Thymus (tissue), 11 donors: ENCODE measurements around the gene MTUS2. TPM values are rescaled to one million over a fixed set of nuclear protein-coding genes. Genes with fewer than 3 reads are reported as not detected.

ENCODE experiments used
- DNase-seq, 9 donors: peaks; one replicate each; pipeline ENCODE4 v3.0.0-alpha.2; 2013; ENCODE audit warnings: low spot score in 9 of 9, low read depth in 6 of 9, missing footprints in 1 of 9
- H3K27ac ChIP-seq, 2 donors: one replicate each; pipeline ENCODE4 v1.5.1; 2013; ENCODE audit warnings: control low read depth in 1 of 2, low read depth in 1 of 2, low read length in 1 of 2, mild to moderate bottlenecking in 1 of 2, moderate library complexity in 1 of 2
- H3K27me3 ChIP-seq, 2 donors: one replicate each; pipeline ENCODE4 v1.5.1; 2013; ENCODE audit warnings: low read length in 1 of 2; ENCODE audit not compliant: control insufficient read depth in 2 of 2, insufficient read depth in 1 of 2
- H3K36me3 ChIP-seq, 2 donors: one replicate each; pipeline ENCODE4 v1.5.1; 2013; ENCODE audit warnings: low read length in 1 of 2, mild to moderate bottlenecking in 1 of 2, moderate library complexity in 1 of 2; ENCODE audit not compliant: control insufficient read depth in 2 of 2, insufficient read depth in 2 of 2
- H3K4me1 ChIP-seq, 2 donors: one replicate each; pipeline ENCODE4 v1.5.1; 2013; ENCODE audit warnings: low read length in 2 of 2; ENCODE audit not compliant: control insufficient read depth in 2 of 2, insufficient read depth in 2 of 2
- H3K4me3 ChIP-seq, 2 donors: one replicate each; pipeline ENCODE4 v1.5.1; 2013; ENCODE audit warnings: low read length in 2 of 2, control low read depth in 1 of 2, mild to moderate bottlenecking in 1 of 2
- H3K9me3 ChIP-seq, 2 donors: one replicate each; pipeline ENCODE4 v1.5.1; 2013; ENCODE audit warnings: low read length in 1 of 2, mild to moderate bottlenecking in 1 of 2; ENCODE audit not compliant: control insufficient read depth in 2 of 2, insufficient read depth in 1 of 2
- WGBS: extraction: QIAGEN DNeasy Blood & Tissue Kit; methylation state at CpG from one replicate; pipeline ENCODE4 v1.1.7; 2013; 5-methylcytosine and 5-hydroxymethylcytosine counted together
- polyA plus RNA-seq: library from polyadenylated mRNA; stranded (reverse); fragments of 200-250 nt; gene quantifications from one replicate; pipeline ENCODE4 v1.2.3, GENCODE V29; 2013
- total RNA-seq: library from RNA; stranded (reverse); fragments of 120-200 nt; gene quantifications from one replicate; pipeline ENCODE4 v1.2.4, GENCODE V29; 2013
- donor health status: healthy.

The MTUS2 gene
- total and polyA plus RNA-seq, 2 donors, result 0.09 to 0.18 TPM

GRCh38 chr13:29427937-29428309 lies 607.8 kb downstream of the MTUS2 start:
- Histone ChIP-seq H3K27ac (no peak overlapping the region), H3K9me3 (no peaks in the 10 kb centered on the region), H3K4me1 (no peaks in the 10 kb centered on the region), H3K4me3 (no peak overlapping the region), H3K36me3 (no peaks in the 10 kb centered on the region), H3K27me3 (peaks cover 19 to 31% of the 10 kb centered on the region in 2 donors)
- 18% methylated on average over 3 of the region's 3 CpGs for WGBS
- no peak for DNase-seq

DNA sequence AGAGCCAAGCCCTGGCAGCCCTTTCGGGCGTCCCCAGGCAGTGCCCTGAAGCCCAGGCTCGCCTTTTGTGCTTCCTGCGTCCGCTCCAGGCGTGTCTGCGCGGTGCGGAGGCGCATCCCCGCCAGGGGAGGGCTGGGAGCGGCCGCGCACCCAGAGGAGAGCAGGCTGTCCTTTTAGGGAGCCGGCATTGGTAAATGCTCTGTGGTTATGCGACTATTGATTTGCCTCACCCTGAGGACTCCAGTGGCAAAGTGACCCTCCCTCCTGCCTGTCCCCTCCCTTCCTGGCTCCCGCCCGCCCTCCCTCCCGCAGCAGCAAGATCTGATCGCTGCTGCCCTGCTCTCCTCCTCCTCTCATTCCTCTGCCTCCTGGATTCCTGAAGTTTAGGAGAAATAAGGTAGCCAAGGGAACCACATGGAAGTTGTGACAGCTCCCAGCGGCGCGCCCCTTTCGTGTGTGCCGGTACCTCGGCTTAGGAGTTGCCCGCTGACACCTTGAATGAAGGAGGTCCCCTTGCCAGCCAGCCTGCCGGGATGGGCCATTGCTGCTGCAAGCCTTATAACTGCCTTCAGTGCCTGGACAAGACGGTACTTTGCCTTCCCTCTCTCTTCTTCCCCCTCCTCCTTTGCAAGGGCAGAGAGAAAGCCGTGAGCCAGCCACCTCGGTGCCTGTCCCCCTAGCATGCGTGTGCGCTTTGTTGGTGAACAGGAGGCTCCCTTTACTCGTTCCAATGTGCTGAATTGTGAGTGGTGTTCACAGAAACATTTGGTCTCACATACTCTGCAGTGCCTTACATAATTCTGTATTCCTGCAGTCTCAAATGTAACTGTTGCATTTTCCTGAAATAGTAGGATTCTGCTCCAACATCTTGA lies 608.4 kb downstream of the MTUS2 start:
- Histone ChIP-seq H3K4me1 (no peaks in the 10 kb centered on the region), H3K9me3 (no peaks in the 10 kb centered on the region), H3K36me3 (no peaks in the 10 kb centered on the region), H3K27me3 (peaks cover 19 to 31% of the 10 kb centered on the region in 2 donors), H3K4me3 (no peak overlapping the region), H3K27ac (no peak overlapping the region)
- DNase-seq, result no peak
- WGBS, result 4% methylated on average over 34 of the region's 34 CpGs

DNA sequence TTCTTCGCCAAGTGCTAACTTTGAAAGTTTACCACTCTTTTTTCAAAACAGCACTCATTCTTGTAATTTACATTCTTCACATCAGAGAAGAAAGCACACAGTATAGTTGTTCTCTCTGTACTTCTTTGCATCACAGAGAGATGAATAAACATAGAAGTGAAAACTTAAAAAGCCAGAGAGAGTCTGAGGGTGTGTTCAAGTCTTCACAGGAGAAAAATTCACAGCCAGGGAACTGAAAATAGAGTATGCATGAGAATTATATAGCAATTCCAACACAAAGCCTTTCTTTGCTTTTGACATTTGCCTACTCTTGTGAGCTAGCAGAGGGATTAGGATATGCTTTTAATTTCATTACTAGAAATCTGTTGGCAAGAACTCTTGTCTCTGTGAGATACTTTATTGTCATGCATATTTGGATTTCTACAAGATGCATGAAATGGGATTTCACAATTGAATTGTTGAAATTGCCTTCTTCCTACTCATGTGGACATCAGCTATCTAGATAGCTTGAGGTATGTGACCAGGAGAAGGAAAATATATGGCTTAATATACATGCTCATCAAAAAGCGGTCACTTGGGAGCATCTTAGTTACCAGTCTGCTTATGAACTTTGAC lies 609.3 kb downstream of the MTUS2 start:
- H3K4me3 ChIP-seq, result no peak overlapping the region
- no peaks in the 10 kb centered on the region for H3K36me3 ChIP-seq
- H3K27ac ChIP-seq, result no peak overlapping the region
- no peaks in the 10 kb centered on the region for H3K4me1 ChIP-seq
- no peak for DNase-seq
- H3K27me3 ChIP-seq, result peaks cover 19 to 31% of the 10 kb centered on the region in 2 donors
- WGBS, result 79% methylated on average over 2 of the region's 2 CpGs
- H3K9me3 ChIP-seq, result no peaks in the 10 kb centered on the region

- Histone ChIP-seq H3K9me3 (no peaks in the 10 kb centered on the region), H3K36me3 (no peaks in the 10 kb centered on the region), H3K4me3 (no peak overlapping the region), H3K27ac (no peak overlapping the region), H3K4me1 (no peaks in the 10 kb centered on the region), H3K27me3 (peaks cover 3 to 6% of the 10 kb centered on the region in 2 donors)
- 93% methylated on average over 8 of the region's 8 CpGs for WGBS
- DNase-seq, result no peak
Observed at GRCh38 chr13:29434217-29434945, 614.2 kb downstream of the MTUS2 start.

- Histone ChIP-seq H3K9me3 (no peaks in the 10 kb centered on the region), H3K36me3 (no peaks in the 10 kb centered on the region), H3K4me3 (no peak overlapping the region), H3K27ac (no peak overlapping the region), H3K4me1 (no peaks in the 10 kb centered on the region), H3K27me3 (no peaks in the 10 kb centered on the region)
- 93% methylated on average over 6 of the region's 6 CpGs for WGBS
- no peak for DNase-seq
Observed at GRCh38 chr13:29435125-29435911, 615.2 kb downstream of the MTUS2 start.

DNA sequence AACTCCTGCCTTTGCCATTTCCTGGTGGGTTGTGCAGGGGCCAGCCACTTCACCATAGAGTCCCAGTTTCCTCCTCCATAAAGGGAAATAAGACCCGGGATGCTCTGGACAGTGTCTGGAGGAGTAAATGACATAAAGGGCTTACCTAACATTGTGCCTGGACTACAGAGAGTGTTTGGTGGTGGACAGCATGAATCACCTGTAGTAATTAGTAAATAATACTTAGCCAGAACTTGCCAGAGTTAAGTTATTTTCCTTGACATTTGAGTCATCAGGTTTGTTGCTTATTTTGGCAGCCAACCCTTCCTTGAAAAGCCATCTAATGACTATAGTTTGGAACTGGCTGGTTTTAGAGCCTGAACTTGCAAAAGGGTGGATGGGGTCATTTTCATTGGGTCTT lies 616.2 kb downstream of the MTUS2 start:
- H3K27me3 ChIP-seq, result no peaks in the 10 kb centered on the region
- no peak overlapping the region for H3K27ac ChIP-seq
- no peaks in the 10 kb centered on the region for H3K4me1 ChIP-seq
- H3K4me3 ChIP-seq, result no peak overlapping the region
- whole genome bisulfite sequencing, result 89% methylated on average over 1 of the region's 1 CpG
- DNase-seq, result no peak
- no peaks in the 10 kb centered on the region for H3K9me3 ChIP-seq
- no peaks in the 10 kb centered on the region for H3K36me3 ChIP-seq

DNA sequence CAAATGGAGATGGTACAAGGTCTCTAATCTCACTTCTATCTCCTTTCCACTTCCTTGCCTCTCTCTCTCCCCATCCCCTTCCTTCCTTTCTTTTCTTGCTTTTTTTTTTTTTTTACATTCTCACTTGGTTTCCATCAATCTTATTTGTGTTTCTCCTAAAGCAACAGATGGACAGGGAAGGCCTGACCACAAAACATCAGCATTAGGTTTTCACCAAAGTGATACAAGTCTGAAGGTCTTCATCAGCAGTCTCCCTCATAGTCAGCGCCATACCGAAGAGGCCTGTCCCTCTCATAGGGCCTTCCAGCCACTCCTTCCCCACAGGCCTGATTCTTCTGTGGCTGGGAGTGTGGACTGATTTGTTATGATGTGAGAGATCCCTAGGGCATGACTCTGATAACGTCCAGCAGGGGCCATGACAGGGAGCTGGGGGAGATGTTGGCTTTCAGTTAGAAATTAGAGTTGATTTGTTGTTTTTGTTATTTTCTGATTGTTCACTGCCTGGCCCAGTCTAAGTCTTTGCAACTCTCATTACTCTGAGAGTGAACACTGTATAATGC lies 616.7 kb downstream of the MTUS2 start:
- no peaks in the 10 kb centered on the region for H3K9me3 ChIP-seq
- no peaks in the 10 kb centered on the region for H3K27me3 ChIP-seq
- H3K4me3 ChIP-seq, result no peak overlapping the region
- DNase-seq, result no peak
- no peaks in the 10 kb centered on the region for H3K36me3 ChIP-seq
- H3K27ac ChIP-seq, result no peak overlapping the region
- 93% methylated on average over 3 of the region's 3 CpGs for WGBS
- H3K4me1 ChIP-seq, result no peaks in the 10 kb centered on the region

DNA sequence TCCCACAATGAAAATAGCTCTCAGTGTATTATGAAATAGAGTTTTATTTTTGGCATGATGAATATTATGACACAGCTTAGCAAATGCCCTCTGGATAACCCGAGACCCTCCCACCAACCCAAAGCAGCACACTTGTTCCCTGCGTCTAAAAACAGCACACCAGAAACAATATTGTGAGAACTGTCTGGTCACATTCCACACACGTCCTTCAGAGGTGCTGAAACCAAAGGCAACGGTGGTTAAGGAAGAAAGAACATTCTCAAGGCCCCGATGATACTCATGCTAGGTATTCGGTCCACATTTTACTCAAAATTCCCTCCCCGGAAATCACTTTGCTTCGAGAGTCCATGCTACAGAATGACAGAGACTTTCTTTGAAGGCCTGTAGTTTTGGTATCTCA lies 618.6 kb downstream of the MTUS2 start:
- peaks cover 0 to 2% of the 10 kb centered on the region in 2 donors for H3K27me3 ChIP-seq
- no peak overlapping the region for H3K27ac ChIP-seq
- WGBS, result 81% methylated on average over 8 of the region's 8 CpGs
- H3K36me3 ChIP-seq, result no peaks in the 10 kb centered on the region
- DNase-seq, result no peak
- H3K9me3 ChIP-seq, result no peaks in the 10 kb centered on the region
- H3K4me3 ChIP-seq, result no peak overlapping the region
- no peaks in the 10 kb centered on the region for H3K4me1 ChIP-seq
